Stimulated activated CD8-positive, alpha-beta memory T cell treated with anti-CD3 and anti-CD28 coated beads, Interleukin-7, amount 100 ng/mL, for 4 hours (primary cell): Measurements from ENCODE around the gene KCTD21.
"Not testable (repeated sequence)": the region's sequence is repeated elsewhere in the genome, so short reads cannot be mapped to it uniquely, and the experiment has no call there.

ENCODE experiments used
- DNase-seq, 2 donors: peaks; one replicate each; pipeline ENCODE4 v3.0.0-alpha.2; 2020; ENCODE audit warnings: low read depth in 2 of 2

The KCTD21 gene

DNA sequence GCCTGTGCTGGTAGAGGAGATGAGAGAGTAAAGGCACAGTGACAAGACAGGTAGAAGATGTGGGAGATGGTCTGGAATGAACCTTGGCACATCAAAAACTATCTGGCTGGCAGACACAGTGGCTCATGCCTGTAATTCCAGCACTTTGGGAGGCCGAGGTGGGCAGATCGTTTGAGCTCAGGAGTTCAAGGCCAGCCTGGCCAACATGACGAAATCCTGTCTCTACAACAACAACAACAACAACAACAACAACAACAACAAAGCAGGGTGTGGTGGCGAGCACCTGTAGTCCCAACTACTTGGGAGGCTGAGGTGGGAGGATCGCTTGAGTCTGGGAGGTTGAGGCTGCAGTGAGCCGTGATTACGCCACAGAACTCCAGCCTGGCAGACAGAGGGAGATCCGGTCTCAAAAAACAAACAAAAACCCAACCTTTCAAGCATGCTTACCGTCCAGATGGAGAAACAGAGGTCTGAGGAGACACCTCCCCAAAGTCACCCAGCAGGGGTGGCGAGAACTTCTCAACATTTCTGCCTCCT is 11.8 kb downstream of the KCTD21 start:
- no peak for DNase-seq

DNA sequence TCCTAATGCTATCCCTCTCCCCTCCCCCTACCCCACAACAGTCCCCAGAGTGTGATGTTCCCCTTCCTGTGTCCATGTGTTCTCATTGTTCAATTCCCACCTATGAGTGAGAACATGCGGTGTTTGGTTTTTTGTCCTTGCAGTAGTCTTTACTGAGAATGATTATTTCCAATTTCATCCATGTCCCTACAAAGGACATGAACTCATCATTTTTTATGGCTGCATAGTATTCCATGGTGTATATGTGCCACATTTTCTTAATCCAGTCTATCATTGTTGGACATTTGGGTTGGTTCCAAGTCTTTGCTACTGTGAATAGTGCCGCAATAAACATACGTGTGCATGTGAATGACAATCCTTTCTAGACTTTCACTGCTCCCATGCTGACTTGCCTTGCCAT is 12.6 kb downstream of the KCTD21 start:
- DNase-seq = not testable (repeated sequence)

DNA sequence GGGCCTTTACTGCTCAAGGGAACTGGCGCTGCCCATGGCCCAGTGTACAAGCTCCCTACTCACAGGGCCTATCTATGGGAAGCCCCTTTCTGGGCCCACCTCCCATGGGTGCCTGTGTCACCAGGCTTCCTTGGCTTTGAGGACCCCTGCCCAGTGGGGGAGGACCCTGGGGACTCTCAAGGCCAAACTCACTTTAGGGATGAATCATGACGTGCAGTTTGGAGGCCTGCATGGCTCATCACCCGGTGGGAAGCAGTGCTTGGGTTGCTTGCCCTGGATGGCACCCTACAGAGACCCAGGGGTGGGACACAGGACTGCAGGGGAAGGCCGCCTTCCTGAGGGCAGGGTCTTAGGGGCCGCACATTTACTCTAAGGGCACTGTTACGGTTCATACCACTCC is 16.5 kb downstream of the KCTD21 start:
- no peak for DNase-seq

DNA sequence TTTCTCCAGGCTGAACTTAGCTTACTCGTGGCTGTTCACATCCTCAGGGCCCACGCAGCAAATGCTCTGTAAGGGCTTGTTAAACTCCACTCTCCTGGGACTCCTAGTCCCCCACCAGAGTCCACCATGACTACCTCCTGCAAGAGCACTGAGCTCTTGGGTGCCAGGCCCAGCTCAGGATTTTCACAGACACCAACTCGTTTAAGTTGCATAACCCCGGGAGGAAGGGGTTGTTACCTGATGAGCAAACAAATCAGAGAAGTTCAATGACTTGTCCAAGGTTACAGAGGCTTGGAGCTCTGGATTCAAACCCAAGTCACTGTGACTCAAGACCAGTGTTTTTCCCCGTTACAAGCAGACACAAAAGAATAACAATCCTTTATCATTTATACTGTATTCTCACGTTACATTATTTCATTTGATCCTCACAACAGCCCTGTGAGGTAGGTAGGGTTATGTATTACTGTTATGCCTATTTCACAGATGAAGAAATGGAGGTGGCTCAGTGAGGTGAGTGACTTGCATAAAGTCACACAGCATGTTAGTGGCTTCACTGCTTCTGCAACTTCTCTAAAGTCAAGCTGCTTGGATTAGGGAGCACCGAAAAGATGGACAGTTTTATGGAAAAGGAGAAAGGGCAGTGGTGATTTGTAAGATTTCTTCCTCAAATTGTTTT is 17.4 kb downstream of the KCTD21 start:
- no peak for DNase-seq

DNA sequence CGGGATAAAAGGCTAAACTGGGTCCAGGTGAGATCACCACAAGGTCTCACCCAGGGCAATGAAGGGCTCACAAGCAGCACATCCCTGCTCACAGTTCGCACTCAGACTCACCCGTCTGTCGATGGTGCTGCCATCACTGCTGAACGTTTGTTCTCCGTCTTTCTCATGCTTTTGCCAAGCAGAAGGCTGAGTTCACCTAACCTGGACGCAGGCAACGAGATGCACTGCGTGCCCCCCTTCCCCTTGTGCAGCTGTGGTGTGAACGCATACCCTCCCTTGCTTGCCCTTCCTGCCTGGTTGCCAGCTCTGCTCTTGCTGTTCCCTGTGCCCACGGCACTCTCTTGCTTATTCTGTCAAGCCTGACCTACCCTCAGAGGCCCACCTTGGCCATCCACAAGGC is 18.0 kb downstream of the KCTD21 start:
- no peak for DNase-seq

DNA sequence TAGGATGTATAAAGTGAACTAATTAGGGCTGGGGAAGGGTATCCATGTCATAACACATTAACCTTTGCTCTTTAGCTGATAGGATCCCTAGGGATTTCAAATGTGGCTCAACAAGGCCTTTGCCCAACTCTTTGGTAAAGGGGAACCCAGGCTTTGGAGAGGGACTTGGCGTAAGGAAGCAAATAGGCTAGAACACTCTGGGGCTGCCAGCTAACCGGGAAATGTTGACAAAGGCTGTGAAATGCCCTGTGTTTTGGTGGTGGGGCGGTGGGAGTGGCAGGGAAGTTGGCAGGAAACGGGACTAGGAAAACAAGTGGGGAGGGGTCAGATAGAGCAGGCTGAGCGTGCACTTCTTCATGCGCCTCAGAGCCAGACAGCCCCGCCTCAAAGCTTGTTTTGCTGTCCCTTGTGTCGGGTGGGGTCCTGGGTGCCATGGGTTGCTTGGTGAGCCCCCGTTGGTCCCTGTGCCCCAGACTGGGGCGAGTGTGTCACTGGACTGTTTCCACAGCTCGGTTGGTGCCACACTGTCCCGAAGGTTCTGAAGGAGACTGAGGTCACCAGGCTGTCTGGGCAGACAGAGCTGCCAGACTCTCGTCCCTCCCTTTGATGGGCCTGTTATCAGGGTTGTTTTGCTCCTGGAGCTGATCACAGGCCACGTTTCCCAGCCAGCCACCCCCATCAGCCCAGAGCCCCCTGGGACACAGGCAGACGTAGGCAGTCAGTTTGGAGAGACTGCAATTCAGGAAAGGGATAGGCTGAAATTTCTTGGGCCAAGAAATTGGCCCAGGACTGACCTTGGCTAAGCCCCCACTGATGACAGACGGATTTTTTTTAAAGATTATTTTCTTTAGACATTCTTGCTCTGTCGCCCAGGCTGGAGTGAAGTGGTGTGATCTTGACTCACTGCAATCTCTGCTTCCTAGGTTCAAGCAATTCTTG is 19.6 kb downstream of the KCTD21 start:
- DNase-seq = no peak

DNA sequence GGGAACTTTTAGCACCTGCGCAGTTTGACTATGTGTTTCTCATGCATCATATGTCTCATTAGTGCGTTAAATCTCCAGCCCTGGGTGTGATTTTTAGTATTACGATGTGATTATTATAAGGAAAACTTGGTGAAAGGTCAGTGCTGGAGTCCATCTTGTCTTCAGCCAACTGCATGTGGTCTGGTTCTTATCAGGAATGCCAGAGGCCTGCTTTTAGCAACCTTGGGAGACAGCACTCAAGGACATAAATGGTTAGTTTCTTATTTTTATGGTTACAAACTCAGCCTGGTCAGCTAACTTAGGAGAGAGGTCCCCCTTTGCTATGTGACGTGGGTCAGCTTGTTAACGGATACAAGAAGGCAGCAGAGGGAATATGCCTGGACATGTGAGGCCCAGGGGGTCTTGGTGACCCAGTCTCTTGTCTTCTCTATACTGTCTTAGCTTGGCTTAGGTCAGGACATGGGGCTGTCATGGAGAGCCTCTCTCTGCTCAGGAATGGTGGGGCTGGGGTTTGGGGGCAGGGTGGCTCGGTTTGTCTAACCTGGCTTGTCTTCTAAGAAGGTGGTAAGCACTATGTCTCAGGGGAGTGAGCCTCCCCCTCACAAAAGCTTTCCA is 21.5 kb downstream of the KCTD21 start:
- DNase-seq = no peak

DNA sequence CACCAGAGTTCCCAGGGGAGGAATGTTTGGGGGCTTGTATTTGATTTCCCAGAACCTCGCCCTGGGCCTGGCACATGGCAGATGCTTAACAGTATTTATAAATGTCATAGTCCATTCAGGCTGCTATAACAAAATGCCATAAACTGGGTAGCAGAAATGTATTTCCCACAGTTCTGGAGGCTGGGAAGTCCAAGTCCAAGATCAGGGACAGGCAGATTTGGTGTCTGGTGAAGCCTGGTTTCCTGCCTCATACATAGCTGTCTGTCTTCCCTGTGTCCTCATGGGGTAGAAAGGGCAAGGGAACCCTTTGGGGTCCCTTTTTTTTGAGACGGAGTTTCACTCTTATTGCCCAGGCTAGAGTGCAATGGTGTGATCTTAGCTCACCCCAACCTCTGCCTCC is 24.0 kb downstream of the KCTD21 start:
- no peak for DNase-seq

DNA sequence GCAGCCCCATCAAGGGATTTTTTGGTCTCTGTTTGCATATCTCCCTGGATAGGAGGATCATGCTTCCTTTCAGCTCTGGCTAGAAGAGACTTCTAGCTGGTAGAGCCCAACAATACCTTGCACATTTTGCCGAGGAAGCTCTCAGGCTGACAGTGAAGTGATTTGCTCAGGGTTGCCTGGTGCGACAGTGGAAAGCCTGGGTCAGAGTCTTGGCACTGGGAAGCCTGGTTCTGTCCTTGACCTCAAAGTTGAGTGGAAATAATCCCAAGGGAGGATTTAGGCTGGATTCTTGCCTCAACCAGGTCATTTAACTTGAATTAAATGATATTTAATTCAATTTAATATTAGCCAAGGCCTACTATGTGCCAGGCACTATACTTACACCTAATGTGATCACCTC is 24.6 kb downstream of the KCTD21 start:
- no peak for DNase-seq

DNA sequence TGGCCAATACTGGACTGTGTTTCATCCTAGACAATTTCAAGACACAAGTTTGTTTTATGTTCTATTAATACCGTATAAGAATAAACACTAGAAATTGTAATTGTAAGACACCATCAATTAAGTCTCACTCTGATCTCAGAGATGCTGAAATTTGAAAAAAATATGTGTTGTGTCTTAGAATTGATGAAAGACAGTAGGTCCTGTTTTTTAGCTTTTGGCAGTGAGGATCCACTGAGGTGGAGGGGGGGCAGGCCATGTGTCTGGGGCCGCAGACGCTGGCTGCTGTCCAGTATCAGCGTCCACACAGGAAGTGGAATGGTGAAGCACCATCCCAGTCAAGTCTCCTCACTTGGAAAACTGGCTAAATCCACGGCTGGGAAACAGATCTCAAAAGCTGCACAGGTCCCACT is 26.5 kb downstream of the KCTD21 start:
- no peak for DNase-seq

DNA sequence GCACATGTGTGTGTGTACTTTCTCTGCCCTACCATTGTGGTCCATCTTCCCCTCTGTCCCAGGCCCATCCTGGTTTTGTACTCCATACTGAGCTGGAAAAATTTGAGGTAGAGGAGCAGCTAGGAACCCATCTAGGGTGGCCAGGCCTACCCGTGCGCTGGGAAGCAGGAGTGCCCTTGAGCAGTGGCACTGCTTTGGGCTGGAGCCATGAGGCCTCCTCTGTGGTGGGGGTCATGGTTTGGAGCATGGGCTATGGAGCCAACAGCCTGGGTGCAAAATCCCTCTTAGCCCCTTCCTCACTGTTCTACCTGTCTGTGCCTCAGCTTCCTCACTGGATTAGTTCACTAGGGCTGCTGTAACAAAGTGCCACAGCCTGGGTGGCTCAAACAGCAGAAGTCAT is 27.1 kb downstream of the KCTD21 start:
- DNase-seq = no peak

DNA sequence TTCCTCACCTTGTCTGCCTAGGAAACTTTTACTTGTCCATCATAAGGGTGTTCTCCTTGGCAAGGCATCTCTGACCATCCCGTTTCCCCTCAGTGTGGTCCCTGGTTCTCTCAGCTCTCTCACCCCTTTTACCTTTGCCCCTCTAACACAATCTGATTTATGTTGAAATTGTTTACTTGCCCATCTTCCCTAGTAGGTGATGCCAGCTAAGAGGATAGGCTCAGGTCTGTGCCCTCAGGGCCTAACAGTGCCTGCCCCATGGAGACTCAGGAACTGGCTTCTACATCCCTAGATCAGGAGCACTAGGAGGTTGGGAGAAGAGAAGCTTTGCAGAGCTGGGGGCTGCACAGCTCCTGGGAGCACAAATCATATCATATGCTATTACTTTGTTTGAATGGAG is 27.9 kb downstream of the KCTD21 start:
- no peak for DNase-seq

DNA sequence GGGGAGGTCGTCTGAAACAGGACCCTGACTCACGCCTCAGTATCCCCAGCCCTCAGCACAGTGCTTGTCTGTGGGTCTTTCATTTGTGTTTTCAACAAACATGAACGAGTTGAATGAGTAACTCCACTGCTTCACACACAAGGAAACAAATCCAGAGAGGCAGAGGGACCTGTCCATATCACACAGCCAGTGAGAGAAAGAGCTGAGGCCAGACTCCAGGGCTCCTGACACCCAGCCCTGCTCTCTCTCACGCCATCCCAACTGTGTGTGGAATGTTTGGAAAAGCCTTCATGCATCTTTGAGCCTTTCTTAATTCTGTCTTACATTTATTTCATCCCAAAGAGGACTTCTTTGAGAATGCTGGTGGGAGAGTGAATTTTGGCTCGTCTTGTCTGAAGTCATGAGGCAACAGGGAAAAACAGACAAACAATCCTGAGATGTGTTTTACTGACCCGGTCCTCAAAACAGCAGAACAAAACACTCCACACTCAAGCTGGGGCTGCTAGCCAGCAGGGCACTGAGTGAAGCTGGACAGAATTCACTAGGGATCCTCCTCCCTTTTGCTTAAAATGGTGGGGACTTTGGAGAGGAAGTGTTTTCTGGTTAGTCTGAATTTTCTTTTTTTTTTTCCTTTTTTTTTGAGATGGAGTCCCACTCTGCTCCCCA is 29.3 kb downstream of the KCTD21 start:
- DNase-seq = no peak

DNA sequence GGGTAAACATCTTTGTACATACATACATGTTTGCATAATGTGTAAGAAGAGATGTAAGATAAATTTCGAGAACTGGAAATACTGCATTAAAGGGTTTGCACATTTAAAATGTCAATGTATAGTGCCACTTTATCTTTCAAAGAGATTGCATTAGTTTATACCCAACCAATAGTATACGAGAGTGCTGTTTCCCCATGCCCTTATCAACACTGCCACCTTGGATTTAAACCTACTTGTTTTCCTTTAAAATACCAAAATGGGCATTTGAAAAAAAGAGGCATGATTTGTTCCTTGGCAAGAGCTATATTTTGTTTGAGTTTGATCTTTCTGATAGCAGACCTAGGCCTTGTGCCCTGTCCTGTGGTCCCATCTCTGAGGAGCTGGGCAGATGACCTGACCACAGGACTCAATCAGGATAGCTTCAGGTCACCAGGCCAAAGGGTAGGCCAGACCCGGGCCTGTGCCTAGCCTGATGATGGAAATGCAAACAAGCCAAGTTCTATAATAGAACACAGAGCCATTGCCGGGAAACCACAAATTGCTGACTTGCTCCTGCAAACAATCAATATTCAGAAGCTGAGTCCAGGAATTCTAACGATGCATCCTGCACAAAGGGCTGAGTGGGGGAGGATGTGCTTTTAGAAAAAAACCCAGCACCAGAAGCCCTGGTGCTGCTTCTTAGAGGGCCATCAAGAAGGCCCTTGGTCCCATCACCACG is 32.1 kb downstream of the KCTD21 start:
- DNase-seq = no peak

DNA sequence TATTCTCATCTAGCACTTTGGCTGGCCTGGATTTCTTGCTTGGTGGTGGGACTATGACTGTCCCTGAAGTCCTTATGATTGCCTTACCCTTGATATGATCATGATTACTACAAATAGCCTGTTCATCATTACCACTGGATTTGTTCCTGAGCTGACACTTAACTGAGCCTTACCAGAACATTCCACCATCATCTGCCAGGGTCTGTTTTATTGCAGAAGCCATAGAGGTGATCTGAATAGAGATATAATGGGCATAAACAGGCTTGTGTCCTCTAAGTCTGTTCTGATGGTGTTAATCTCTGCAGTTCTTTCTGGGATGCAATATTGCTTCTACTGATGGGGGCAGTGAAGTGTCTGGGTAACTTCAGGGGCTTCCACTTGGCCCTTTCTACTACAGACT is 36.6 kb downstream of the KCTD21 start:
- DNase-seq = no peak

DNA sequence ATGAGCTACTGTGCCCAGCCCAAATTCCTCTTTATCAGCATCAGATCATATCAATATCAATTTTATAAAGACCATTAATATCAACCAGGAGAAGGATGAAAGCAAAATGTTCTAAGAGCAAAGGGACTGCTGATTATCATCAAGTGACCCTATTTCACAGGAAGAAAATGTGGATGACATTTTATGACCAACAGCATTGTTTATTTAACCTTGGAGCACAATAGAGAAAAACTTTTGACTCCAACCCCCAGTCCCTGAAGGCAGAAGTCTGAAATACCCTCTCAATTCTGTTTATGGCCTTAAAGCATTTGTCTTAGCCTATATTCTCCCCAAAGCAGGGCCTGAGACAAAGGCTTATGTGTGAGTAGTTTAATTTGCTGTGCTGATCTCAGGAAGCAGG is 37.7 kb downstream of the KCTD21 start:
- DNase-seq = no peak

DNA sequence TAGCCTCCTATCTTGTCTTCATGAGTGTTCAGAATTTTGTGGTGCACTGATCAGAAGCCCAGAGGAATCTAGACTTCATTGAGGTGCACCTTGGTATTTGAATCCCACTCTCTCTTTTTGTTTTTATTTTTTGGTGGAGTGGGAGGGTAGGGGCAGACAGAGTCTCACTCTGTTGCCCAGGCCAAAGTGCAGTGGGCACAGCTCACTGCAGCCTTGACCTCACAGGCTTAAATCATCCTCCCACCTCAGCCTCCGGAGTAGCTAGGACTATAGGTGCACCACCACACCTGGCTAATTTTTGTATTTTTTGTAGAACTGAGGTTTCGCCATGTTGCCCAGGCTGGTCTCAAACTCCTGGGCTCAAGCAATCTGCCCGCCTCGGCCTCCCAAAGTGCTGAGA is 38.1 kb downstream of the KCTD21 start:
- no peak for DNase-seq

DNA sequence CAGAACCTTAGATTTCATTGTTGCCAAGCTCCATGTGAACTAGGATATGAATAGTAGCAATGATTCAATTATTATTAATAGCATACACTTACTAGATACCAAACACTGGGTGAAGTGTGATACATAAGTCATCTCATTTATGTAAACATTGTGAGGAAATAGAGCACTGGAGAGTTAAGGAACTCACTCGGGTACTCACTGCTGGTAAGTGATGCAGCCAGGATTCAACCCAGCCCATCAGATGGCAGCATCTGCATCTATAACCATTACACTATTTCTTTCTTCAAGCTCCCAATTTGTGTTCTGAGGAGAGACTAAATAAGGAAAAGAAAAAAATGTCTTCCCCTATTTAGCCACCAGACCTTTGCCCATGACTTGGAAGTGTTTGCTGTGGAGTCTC is 38.8 kb downstream of the KCTD21 start:
- no peak for DNase-seq

DNA sequence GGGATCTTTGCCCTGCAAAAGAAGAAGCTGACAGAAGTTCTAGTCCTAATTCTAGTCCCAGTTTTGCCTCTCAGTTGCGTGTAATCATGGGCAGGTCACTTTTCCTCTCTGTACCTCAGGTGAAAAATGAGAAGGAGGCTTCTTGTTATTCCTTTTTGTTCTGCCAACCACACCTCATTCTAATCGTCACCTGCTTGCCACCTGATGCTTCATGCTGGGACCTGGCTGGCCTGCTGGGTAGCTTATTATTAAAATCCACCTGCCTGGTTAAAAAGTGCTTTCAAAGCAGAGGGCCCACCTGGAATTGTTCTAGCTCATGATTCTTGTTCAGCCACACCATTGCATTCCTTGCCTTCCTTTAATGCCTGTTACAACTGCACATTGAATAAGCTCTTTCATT is 40.6 kb downstream of the KCTD21 start:
- DNase-seq = no peak

DNA sequence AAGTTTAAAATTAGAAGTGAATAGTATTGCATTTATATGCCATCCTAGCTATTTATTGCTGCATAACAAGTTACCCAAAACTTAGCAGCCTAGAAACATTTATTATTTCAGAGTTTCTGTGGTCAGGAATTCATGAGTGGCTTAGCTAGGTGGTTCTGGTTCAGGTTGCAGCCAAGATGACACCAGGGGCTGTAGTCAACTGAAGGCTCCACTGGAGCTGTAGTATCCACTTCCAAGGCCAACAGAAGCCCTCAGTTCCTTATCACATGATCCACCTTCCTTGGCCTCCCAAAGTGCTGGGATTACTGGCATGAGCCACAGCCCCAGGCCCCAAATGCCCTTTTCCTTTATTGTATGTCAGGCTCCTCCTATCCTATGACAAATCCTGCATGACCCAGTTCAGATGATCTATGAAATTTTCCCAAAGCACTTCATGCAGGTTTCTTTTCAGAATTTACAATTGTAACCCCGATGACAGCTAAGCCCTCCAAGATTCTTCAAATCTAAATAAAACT is 42.9 kb downstream of the KCTD21 start:
- DNase-seq = no peak

DNA sequence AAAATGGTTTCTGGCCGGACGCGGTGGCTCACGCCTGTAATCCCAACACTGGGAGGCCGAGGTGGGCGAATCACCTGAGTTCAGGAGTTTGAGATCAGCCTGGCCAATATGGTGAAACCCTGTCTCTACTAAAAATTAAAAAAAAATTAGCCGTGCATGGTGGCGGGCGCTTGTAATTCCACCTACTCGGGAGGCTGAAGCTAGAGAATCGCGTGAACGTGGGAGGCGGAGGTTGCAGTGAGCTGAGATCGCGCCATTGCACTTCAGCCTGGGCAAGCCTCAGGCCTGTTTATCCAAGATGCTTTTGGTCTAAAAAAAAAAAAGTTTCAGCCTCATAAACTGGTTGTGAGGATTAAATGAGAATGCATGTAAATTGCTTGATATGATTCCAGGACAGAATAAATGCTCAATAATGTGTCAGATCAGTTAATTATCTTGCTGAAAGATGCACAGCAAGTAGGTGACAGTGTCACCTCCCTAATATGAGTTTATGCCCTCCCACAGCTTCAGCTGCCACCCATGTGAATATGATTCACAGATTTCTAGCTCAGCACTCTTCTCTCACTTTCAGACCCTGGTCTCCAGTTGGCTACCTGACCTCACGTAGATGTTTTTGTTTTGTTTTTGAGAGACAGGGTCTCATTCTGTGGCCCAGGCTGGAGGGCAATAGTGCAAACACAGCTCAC is 47.9 kb downstream of the KCTD21 start:
- no peak for DNase-seq
